Osteocyte (in vitro differentiated cells): ENCODE measurements around the gene METRNL. TPM values are rescaled to one million over a fixed set of nuclear protein-coding genes. Genes with fewer than 3 reads are reported as not detected.

Experiments used
- DNase-seq: peaks from one replicate; pipeline ENCODE4 v3.0.0; 2021; ENCODE audit warnings: mixed read lengths; ENCODE audit not compliant: unreplicated experiment; ENCODE audit errors: extremely low spot score
- H3K27ac Mint-ChIP-seq: one replicate; pipeline ENCODE4 v1.8.0; 2021; ENCODE audit warnings: mild to moderate bottlenecking, mixed read lengths; ENCODE audit not compliant: unreplicated experiment
- H3K27me3 Mint-ChIP-seq: one replicate; pipeline ENCODE4 v1.8.0; 2021; ENCODE audit warnings: mixed read lengths; ENCODE audit not compliant: unreplicated experiment
- H3K36me3 Mint-ChIP-seq: one replicate; pipeline ENCODE4 v1.8.0; 2021; ENCODE audit warnings: mixed read lengths; ENCODE audit not compliant: unreplicated experiment
- H3K4me1 Mint-ChIP-seq: one replicate; pipeline ENCODE4 v1.8.0; 2021; ENCODE audit warnings: mixed read lengths; ENCODE audit not compliant: unreplicated experiment
- H3K4me3 Mint-ChIP-seq: one replicate; pipeline ENCODE4 v1.8.0; 2021; ENCODE audit warnings: mild to moderate bottlenecking, moderate library complexity, mixed read lengths; ENCODE audit not compliant: unreplicated experiment
- H3K9me3 Mint-ChIP-seq: one replicate; pipeline ENCODE4 v1.8.0; 2021; ENCODE audit warnings: mixed read lengths; ENCODE audit not compliant: unreplicated experiment
- total RNA-seq: library from RNA; stranded (reverse); gene quantifications from 2 replicates; pipeline ENCODE4 v1.2.1, GENCODE V29; 2021
- TF ChIP-seq, protein P1 (sequence below): fragments of 200-600 bp; sonication (generic); IDR thresholded peaks from 2 replicates; pipeline ENCODE4 v1.5.0; 2021; ENCODE audit warnings: antibody characterized with exemption, mild to moderate bottlenecking, moderate library complexity

Gene METRNL
- total RNA-seq, 1 donor from 2014 or later, result 214 TPM

DNA sequence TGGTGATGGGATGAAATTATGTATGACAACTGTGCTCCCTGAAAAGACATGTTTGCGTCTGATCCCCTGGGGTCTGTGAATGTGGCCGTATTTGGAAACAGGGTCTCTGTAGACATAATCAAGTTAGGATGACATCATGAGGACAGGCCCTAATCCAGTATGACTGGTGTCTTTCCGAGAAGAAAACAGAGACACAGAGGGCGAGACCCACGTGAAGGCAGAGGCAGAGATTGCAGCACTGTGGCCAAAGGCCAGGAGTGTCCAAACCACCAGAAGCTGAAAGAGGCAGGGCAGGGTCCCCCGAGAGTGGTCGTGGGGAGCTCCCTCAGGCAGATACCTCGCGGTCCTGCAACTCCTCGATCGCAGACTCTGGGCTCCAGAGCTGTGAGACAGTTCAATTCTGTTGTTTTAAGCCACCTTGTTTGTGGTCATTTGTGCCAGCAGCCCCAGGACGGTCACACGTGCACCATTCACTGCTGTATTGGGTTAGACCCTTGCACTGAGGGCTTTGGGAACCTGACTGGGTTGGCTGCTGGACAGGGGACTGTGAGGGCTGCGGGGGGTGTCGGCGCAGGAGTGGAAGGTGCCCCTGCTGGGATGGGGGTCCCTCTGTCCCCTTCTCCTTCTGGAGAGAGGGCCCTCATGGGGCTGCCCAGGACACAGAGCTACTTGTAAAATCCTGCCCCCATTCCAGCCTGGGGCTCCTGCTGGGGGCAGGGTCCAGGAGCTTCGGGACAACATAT, 27.7 kb downstream of the METRNL start:
- Mint-ChIP-seq H3K9me3 (no peaks in the 10 kb centered on the region), H3K27ac (peak overlapping the region; percentile 52), H3K27me3 (no peaks in the 10 kb centered on the region), H3K36me3 (no peaks in the 10 kb centered on the region), H3K4me3 (no peak overlapping the region), H3K4me1 (peaks cover 77% of the 10 kb centered on the region)
- TF ChIP-seq, protein P1, sequence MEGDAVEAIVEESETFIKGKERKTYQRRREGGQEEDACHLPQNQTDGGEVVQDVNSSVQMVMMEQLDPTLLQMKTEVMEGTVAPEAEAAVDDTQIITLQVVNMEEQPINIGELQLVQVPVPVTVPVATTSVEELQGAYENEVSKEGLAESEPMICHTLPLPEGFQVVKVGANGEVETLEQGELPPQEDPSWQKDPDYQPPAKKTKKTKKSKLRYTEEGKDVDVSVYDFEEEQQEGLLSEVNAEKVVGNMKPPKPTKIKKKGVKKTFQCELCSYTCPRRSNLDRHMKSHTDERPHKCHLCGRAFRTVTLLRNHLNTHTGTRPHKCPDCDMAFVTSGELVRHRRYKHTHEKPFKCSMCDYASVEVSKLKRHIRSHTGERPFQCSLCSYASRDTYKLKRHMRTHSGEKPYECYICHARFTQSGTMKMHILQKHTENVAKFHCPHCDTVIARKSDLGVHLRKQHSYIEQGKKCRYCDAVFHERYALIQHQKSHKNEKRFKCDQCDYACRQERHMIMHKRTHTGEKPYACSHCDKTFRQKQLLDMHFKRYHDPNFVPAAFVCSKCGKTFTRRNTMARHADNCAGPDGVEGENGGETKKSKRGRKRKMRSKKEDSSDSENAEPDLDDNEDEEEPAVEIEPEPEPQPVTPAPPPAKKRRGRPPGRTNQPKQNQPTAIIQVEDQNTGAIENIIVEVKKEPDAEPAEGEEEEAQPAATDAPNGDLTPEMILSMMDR, result no peak
- DNase-seq, result no peak

DNA sequence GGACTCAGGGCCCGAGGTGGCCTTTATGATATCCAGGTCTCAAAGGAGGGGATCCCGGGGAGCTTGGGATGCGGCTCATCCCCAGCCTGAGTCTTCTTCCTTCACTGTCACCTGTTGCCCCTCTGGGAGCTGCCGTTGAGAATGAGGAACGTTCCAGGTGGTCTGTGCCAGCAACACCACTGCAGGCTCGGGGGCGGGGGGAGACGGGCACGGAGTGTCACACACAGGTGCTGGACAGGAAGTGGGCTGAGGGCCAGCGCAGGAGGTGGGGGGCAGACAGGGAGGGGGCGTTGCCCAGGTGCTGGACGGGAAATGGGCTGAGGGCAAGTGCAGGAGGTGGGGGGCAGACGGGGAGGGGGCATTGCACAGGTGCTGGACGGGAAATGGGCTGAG, 28.2 kb downstream of the METRNL start:
- peaks cover 80% of the 10 kb centered on the region for H3K4me1 Mint-ChIP-seq
- no peak overlapping the region for H3K27ac Mint-ChIP-seq
- H3K9me3 Mint-ChIP-seq, result no peaks in the 10 kb centered on the region
- no peaks in the 10 kb centered on the region for H3K27me3 Mint-ChIP-seq
- no peak overlapping the region for H3K4me3 Mint-ChIP-seq
- DNase-seq, result no peak
- H3K36me3 Mint-ChIP-seq, result no peaks in the 10 kb centered on the region
- TF ChIP-seq, protein P1, result no peak

DNA sequence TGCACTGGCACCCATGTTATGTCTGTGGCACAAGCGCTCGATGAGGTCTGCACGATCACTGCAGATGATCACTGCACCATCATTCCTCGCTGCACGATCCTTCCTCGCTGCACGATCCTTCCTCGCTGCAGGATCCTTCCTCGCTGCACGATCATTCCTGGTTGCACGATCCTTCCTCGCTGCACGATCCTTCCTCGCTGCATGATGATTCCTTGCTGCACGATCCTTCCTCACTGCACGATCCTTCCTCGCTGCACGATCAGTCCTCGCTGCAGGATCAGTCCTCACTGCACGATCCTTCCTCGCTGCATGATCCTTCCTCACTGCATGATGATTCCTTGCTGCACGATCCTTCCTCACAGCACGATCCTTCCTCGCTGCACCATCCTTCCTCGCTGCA, 29.3 kb downstream of the METRNL start:
- peak overlapping the region; percentile 3 for H3K27ac Mint-ChIP-seq

DNA sequence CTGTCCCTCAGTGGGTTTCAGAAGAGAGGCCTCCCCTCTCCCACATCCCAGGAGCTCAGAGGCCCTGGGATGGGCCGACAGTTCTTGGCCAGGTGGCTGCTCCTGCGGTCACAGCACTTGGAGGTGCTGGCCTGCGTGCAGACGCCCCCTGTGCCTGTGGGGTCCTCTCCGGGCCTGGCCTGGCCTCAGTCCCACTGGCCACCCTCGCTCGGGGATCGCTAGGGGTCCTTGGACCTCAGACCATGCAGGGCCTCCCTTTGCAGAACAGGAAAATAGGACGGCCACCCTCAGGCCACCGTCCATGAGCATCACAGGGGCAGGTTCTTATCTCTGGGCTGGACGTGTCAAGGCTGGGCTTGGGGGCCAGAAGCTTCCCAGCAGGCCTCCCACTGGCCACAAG, 30.0 kb downstream of the METRNL start:
- Mint-ChIP-seq H3K36me3 (no peaks in the 10 kb centered on the region), H3K27me3 (no peaks in the 10 kb centered on the region), H3K9me3 (no peaks in the 10 kb centered on the region), H3K27ac (peak overlapping the region; percentile 88), H3K4me3 (no peak overlapping the region), H3K4me1 (peaks cover 76% of the 10 kb centered on the region)
- DNase-seq, result no peak
- TF ChIP-seq, protein P1, result no peak

More for the DNA sequence above, 29.3 kb downstream of the METRNL start:
- no peaks in the 10 kb centered on the region for H3K36me3 Mint-ChIP-seq
- TF ChIP-seq, protein P1, result no peak
- DNase-seq, result no peak
- no peak overlapping the region for H3K4me3 Mint-ChIP-seq
- H3K9me3 Mint-ChIP-seq, result no peaks in the 10 kb centered on the region
- peaks cover 83% of the 10 kb centered on the region for H3K4me1 Mint-ChIP-seq
- no peaks in the 10 kb centered on the region for H3K27me3 Mint-ChIP-seq

DNA sequence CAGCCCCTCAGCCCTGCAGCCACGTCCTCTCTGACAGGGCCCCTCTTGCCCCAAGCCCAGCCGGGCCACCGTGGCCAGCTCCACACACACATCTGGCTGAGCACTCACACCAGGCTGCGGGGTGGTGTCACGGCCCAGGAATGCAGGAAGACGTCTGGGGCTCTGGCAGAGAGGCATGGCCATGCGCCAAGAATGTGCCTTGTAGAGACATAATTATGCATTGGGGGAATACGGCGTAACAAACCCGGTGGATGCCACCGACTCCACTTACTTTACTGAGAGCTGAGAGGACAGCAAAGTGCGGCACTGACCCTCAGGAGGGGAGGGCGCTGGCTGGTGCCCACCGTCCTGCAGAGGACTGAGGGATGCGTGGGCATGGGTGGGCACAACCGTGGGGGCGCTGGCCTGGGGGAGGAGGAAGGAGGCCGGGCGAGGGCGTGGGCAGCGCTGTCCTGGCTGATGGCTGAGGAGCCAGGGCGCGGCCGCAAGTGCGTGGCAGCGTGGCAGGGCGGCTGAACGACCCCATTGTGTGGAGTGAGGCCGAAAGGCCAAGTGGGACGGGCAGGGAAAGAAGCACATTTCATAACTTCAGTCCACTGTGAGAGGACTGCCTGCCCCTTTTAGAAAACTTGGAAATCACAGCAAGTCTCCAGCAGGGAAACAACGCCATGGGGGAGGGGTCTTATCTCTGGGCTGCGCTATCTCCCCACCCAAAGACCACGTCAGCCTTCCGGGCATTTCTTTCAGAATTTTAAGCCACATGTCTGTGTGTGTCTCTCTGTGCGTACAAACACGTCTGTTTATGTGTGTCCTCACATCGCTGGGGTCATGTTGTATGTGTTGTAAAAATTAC, 30.6 kb downstream of the METRNL start:
- Mint-ChIP-seq H3K4me3 (peak overlapping the region; percentile 54), H3K4me1 (peaks cover 70% of the 10 kb centered on the region), H3K9me3 (no peaks in the 10 kb centered on the region), H3K27ac (peak overlapping the region; percentile 88), H3K27me3 (no peaks in the 10 kb centered on the region), H3K36me3 (no peaks in the 10 kb centered on the region)
- peak; percentile 97 for DNase-seq
- TF ChIP-seq, protein P1, result no peak
